Erythroblast (primary cell): Measurements from ENCODE around the gene SKIDA1.

Source experiments
- GATA1 ChIP-seq: IDR thresholded peaks from 2 replicates; pipeline ENCODE4 v1.6.1; 2011; ENCODE audit warnings: low read depth, mild to moderate bottlenecking, control low read depth, low read length, moderate library complexity
- POLR2A ChIP-seq: IDR thresholded peaks from 2 replicates; pipeline ENCODE4 v1.6.1; 2011; ENCODE audit warnings: mild to moderate bottlenecking, low read length

DNA sequence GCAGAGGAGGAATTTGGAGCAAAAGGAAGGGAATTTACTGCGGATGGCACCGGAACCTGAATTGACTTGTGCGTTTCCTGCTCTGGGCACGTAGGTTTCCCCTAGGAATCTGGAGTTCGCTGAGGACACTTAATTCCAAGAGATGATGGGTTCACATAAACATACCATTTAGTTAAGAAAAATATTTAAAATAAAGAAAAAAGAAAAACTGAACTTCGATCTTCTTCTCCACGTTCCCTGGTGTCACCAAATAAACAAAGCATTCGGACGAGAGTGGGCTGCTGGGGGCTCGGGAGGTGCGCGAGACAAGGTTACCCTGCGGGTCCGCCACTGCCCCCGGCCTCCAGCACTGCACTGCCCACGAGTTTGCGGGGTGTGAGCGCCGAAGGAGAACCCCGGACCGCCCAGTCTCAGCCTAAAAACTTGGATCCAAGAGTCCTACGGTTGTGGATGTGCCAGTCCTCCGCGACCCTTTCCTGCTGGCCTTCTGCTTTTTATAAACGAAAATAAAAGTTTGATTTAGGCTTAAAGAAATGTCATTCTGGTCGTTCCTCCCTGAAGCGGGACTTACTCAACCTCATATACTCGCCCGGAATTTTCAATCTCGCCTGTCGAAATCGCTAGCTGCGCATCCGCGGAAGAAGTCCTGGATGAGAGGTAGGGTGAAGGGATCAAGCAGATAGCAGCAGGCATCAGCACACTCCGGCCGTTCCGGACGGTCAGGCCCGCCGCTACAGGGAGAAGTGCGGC, 30.3 kb downstream of the SKIDA1 start:
- TF ChIP-seq POLR2A (no peak), GATA1 (no peak)
